ENCODE results near the gene SHOX. TPM values are rescaled to one million over a fixed set of nuclear protein-coding genes. Genes with fewer than 3 reads are reported as not detected.
A peak's percentile ranks its signal among the peaks of the same experiment; 100 is the strongest.

Gene SHOX
- total RNA-seq, 1 experiment from 2014 or later: 0.24 TPM

- H3K27me3 ChIP-seq (ENCODE audit: insufficient read depth, low read length): no peaks in the 10 kb centered on the region
- H3K56ac ChIP-seq (ENCODE audit: insufficient read length, low read depth, low read length): no peak overlapping the region
- Mint-ChIP-seq H3K36me3 (ENCODE audit: insufficient read depth in 1 of 3, low read depth in 3 of 3) (no peaks in the 10 kb centered on the region), H3K27me3 (ENCODE audit: low read depth) (peaks cover 19% of the 10 kb centered on the region), H3K9me3 (no peaks in the 10 kb centered on the region), H3K4me1 (peaks cover 11 to 22% of the 10 kb centered on the region in 2 experiments), H3K27ac (peak overlapping the region in 1 of 3 experiments; percentile 61; a peak in 1 of 7 replicates), H3K4me3 (no peak overlapping the region)
- H3K23me2 ChIP-seq (ENCODE audit: insufficient read length, low read depth, low read length, poor library complexity, severe bottlenecking): no peaks in the 10 kb centered on the region
- TF ChIP-seq CTCF (conservative IDR thresholded peaks at IDR 0.05): no peak
- no peak overlapping the region for H2AFZ ChIP-seq (ENCODE audit: low read length)
- no peaks in the 10 kb centered on the region for H4K20me1 ChIP-seq (ENCODE audit: control insufficient read depth, insufficient read depth, insufficient read length)
- H3K79me2 ChIP-seq (ENCODE audit: insufficient read depth, low read length): no peaks in the 10 kb centered on the region
- no peak overlapping the region for H2BK15ac ChIP-seq (ENCODE audit: low read depth, low read length)
- H3K27ac ChIP-seq (ENCODE audit: insufficient read length, low read depth, low read length): no peak overlapping the region
- WGBS (ENCODE audit: extremely low coverage, insufficient read length, low lambda C conversion rate): no CpG with 5 or more reads among the region's 11 CpGs
- no peak overlapping the region for H3K23ac ChIP-seq (ENCODE audit: insufficient read length, low read depth, low read length)
- H3K18ac ChIP-seq (ENCODE audit: insufficient read length, low read depth, low read length): no peak overlapping the region
- no peak overlapping the region for H3K14ac ChIP-seq (ENCODE audit: insufficient read depth, low read length)
- H3K79me1 ChIP-seq (ENCODE audit: insufficient read depth, low read depth, low read length, poor library complexity, severe bottlenecking): no peaks in the 10 kb centered on the region
- no peak overlapping the region for H3K4ac ChIP-seq (ENCODE audit: low read depth, low read length)
- H4K5ac ChIP-seq (ENCODE audit: insufficient read length, low read depth, low read length): no peak overlapping the region
- no peak overlapping the region for H2BK20ac ChIP-seq (ENCODE audit: low read depth, low read length, poor library complexity, severe bottlenecking)
- no peak overlapping the region for H2BK5ac ChIP-seq (ENCODE audit: insufficient read length, low read length)
- no peak overlapping the region for H3T11ph ChIP-seq (ENCODE audit: low read length)
- no peak overlapping the region for H2BK12ac ChIP-seq (ENCODE audit: insufficient read length, low read depth, low read length)
- no peaks in the 10 kb centered on the region for H3K4me1 ChIP-seq (ENCODE audit: insufficient read depth, low read length)
- H3K4me2 ChIP-seq (ENCODE audit: insufficient read depth, insufficient read length, low read length): no peak overlapping the region
- H4K91ac ChIP-seq (ENCODE audit: insufficient read length, low read depth, low read length): no peak overlapping the region
- no peak overlapping the region for H4K8ac ChIP-seq (replicated peaks; ENCODE audit: insufficient read length, low read depth, low read length)
- H3K9me3 ChIP-seq (ENCODE audit: control insufficient read depth, low read depth, low read length): no peaks in the 10 kb centered on the region
- no peak overlapping the region for H3K9ac ChIP-seq (ENCODE audit: extremely low read depth, insufficient read length, low read length)
- no peak overlapping the region for H2BK120ac ChIP-seq (ENCODE audit: low read depth, low read length, poor library complexity, severe bottlenecking)
- H2AK5ac ChIP-seq (ENCODE audit: insufficient read length, low read length): no peak overlapping the region
- DNase-seq: no peak
Observed at GRCh38 chrX:652341-652741, 21.8 kb downstream of the SHOX start.
